ENCODE measurements around the gene HSPA1B.
A peak's percentile ranks its signal among the peaks of the same experiment; 100 is the strongest.
"Not testable (repeated sequence)": the region's sequence is repeated elsewhere in the genome, so short reads cannot be mapped to it uniquely, and the experiment has no call there.

Gene HSPA1B

DNA sequence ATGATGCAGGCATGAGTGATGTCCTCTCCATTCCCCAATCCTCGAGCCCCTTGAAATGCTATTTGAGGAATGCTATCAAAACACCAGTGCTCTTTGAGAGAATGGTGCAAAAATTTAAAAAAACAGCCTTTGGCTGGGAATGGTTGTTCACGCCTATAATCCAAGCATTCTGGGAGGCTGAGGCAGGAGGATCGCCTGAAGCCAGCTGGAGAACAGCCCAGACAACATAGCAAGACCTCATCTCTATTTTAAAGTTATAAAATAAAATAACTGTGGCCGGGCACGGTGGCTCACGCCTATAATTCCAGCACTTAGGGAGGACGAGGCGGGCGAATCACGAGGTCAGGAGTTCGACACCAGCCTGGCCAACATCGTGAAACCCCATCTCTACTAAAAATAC is 27.8 kb upstream of the HSPA1B start:
- no peak for DNase-seq (ENCODE audit: low read depth)

DNA sequence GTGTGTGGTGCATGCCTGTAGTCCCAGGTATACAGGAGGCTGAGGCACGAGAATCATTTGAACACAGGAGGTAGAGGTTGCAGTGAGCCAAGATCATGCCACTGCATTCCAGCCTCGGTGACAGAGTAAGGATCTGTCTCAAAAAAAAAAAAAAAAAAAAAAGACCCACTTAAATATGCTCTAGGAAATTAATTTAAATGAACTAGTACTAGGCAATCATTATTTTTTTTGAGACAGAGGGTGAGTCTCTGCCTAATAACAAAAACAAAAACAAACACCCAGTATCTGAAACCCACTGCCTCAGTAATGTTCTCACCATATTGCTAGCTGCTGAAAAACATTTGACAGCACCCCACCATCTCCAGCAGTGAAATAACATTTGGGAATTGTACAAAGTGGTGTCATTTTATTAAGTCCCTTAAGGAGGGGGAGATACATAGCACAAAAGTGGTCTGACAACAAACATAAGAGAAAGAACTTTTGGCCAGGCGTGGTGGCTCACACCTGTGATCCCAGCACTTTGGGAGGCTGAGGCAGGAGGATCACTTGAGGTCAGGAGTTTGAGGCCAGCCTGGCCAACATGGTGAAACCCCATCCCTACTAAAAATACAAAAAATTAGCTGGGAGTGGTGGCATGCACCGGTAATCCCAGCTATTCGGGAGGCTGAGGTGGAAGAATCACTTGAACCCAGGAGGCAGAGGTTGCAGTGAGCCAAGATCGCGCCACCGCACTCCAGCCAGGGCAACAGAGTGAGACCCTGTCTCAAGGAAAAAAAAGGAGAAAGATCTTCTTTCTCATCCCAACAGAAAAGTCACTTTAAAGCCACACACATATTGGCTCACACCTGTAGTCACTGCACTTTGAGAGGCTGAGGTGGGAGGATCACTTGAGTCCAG is 26.3 kb upstream of the HSPA1B start:
- not testable (repeated sequence) for DNase-seq (ENCODE audit: low read depth)

DNA sequence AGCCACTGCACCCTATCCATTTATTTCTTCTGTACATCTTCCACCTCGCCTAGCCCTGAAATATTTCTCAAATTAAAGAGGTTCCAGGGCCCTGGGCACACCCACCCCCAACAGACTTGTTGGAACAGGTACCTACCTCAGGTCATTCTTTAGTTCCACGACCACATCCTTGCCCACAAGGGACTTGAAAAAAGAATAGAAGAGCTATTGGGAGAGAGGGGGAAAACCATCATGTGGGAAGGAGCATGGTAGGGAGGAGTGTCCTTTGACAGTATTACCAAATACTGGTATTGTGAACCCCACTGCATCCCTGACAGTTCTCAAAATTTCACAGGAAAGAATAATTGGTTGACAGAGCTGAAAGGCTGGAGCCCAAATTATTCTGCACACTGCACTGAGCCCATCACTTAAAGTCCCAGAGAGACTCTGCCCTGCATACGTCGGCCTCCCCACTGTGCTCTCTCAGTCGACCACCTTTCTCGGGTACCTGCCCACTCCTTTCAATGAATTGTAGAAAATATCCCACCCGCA is 21.5 kb upstream of the HSPA1B start:
- no peak for DNase-seq (ENCODE audit: low read depth)

DNA sequence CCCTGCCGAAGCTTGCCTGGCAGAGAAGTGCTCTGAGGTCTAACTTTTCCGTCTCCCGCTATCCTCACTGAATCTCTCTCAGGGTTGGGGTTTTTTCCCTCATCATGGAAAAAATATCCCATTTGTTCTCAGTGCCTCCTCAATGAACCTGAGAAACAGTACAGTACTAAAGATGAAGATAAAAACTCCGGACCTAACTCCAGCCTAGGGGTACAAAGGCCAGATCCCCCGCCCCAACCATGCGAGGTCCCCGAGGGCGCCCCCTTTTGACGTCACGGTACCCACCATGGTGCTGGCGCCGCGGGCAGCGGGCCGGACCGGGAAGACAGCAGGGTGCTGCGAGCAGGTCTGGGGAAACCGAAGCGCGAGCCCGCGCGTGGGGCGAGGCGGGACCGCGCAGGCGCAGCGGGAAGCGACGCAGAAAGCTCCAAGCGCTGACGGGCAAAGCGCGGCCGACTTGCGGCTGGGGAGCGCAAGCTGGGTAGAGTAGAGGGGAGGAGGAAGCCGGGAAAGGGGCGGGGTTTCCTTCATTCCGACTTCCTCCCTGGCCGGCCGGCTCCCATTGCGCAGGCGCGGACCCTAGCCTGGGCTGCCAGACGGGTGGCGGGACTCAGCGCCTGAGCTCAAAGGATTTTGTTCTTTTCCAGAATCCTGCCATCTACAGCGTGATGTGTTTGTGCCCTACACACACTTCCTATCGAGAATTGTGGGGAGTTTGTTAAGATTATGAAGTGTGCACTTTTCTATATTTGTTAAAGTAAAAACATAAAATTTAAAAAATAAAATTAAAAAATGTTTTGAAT is 20.9 kb upstream of the HSPA1B start, which contains the start of gene LSM2:
LSM2 (minus strand) TSS at position 497 of the 803 bp plus-strand sequence; CDS start at position 288, 209 bp downstream.
- peak; percentile 96 for DNase-seq (ENCODE audit: low read depth)

DNA sequence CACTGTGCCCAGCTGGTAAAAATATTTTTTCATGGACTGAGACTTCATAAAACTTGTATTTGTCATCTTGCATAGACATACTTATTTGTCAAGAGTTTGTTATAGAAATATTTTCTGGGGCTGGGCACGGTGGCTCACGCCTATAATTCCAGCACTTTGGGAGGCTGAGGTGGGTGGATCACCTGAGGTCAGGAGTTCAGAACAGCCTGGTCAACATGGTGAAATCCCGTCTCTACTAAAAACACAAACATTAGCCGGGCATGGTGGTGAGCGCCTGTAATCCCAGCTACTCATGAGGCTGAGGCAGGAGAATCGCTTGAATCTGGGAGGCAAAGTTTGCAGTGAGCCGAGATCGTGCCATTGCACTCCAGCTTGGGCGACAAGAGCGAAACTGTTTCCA is 18.9 kb upstream of the HSPA1B start:
- DNase-seq (ENCODE audit: low read depth), result not testable (repeated sequence)

DNA sequence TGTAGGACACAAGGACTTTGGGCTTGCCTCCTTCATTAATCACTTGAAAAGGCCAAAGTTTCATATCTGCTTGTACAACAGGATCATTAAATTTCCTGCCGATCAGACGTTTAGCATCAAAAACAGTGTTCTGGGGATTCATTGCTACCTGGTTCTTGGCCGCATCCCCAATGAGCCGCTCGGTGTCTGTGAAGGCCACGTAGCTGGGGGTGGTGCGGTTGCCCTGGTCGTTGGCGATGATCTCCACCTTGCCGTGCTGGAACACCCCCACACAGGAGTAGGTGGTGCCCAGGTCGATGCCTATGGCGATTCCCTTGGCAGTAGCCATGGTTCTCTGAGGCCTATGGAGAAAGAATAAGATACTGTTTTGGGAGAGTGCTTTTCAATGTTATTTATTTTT is 15.9 kb upstream of the HSPA1B start:
- DNase-seq (ENCODE audit: low read depth), result no peak

DNA sequence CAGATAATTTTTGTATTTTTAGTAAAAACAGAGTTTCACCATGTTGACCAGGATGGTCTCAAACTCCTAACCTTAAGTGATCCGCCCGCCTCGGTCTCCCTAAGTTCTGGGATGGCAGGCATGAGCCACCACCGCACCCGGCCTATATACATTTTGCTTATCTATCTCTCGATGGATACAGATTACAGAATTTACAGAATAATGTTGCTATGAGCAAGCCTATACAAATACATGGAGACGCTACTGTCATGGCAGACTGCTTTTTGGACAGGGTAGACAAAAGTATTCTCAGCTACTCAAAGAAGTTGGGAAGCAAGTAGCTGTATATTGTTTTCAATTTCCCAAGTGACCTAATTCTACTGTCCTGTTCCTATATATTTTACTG is 14.1 kb upstream of the HSPA1B start:
- no peak for DNase-seq (ENCODE audit: low read depth)

DNA sequence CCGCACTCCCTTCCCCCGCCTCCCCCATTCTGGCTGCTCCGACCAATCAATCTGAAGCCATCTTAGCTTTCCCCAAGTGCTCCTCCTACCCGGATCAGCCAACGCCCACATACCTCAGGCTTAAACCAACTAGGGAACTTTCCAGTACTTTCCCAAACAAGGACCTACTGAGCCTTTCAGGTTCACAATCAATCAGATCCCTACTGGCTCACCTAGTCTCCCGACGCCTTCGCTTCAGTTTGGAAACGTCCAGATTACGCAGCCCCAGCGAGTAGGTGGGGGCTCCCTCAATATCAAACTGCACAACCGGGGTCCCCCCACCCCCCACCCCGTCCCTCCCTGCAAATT is 12.9 kb upstream of the HSPA1B start:
- peak; percentile 56 for DNase-seq (ENCODE audit: low read depth)

DNA sequence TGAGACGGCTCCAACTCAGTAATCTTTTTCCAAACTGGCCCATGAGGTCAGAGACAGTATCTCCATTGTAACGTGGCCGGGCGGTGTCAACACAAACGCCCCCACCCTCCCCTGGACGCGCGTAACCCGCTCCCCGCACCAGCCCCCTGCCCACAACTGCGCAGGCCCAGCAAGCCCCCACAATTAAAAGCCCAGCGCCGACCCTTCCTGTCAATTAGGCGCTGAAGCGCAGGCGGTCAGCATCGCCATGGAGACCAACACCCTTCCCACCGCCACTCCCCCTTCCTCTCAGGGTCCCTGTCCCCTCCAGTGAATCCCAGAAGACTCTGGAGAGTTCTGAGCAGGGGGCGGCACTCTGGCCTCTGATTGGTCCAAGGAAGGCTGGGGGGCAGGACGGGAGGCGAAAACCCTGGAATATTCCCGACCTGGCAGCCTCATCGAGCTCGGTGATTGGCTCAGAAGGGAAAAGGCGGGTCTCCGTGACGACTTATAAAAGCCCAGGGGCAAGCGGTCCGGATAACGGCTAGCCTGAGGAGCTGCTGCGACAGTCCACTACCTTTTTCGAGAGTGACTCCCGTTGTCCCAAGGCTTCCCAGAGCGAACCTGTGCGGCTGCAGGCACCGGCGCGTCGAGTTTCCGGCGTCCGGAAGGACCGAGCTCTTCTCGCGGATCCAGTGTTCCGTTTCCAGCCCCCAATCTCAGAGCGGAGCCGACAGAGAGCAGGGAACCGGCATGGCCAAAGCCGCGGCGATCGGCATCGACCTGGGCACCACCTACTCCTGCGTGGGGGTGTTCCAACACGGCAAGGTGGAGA is 12.3 kb upstream of the HSPA1B start, which contains the start of the genes HSPA1A and HSPA1L:
HSPA1A (plus strand) TSS at position 519 of the 814 bp plus-strand sequence; CDS start at position 733, 214 bp downstream.
HSPA1L (minus strand) TSS at position 259 of the 814 bp plus-strand sequence. CDS start 3,311 bp downstream, outside the sequence.
- DNase-seq (ENCODE audit: low read depth), result peak; percentile 62

DNA sequence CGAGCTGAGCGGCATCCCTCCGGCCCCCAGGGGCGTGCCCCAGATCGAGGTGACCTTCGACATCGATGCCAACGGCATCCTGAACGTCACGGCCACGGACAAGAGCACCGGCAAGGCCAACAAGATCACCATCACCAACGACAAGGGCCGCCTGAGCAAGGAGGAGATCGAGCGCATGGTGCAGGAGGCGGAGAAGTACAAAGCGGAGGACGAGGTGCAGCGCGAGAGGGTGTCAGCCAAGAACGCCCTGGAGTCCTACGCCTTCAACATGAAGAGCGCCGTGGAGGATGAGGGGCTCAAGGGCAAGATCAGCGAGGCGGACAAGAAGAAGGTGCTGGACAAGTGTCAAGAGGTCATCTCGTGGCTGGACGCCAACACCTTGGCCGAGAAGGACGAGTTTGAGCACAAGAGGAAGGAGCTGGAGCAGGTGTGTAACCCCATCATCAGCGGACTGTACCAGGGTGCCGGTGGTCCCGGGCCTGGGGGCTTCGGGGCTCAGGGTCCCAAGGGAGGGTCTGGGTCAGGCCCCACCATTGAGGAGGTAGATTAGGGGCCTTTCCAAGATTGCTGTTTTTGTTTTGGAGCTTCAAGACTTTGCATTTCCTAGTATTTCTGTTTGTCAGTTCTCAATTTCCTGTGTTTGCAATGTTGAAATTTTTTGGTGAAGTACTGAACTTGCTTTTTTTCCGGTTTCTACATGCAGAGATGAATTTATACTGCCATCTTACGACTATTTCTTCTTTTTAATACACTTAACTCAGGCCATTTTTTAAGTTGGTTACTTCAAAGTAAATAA is 10.2 kb upstream of the HSPA1B start:
- DNase-seq (ENCODE audit: low read depth), result not testable (repeated sequence)

DNA sequence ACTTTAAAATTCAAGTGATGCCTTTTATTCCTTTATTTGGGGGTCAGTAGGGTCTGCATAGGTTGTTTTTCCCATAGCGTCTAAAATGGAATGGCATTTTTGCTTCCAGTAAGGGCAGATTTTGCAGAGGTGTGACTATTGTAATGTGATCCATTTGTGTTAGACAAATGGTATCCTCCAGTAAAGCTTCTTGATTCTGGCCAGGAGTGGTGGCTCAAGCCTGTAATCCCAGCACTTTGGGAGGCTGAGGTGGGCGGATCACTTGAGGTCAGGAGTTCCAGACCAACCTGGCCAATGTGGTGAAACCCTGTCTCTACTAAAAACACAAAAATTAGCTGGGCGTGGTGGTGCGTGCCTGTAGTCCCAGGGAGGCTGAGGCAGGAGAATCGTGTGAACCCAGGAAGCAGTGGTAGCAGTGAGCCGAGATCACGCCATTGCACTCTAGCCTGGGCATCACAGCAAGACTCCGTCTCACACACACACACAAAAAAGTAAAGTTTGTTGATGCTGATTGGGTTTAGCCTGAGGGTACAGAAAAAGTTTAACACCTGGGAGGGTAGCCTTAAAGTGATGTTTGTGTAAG is 9.5 kb upstream of the HSPA1B start:
- DNase-seq (ENCODE audit: low read depth), result not testable (repeated sequence)

DNA sequence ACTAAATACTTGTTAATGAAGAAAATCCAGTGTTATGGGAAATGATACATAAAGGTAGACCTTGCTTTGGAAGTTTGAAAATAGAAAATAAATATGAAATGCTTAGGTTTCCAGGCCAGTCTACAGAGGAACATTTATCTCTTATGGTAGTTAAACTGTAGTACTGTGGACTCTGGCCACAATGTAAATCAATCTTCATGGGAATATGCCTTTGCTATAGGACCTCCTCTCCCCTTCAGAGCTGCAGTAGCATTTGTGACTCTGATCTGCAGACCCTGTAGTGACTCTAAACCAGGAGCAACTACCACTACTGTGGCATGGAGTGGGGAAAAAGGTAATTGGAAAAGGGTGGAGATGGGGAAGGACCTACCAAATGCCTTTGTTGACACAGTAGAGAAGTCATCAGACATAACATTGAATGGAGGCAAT is 7.7 kb upstream of the HSPA1B start:
- no peak for DNase-seq (ENCODE audit: low read depth)

DNA sequence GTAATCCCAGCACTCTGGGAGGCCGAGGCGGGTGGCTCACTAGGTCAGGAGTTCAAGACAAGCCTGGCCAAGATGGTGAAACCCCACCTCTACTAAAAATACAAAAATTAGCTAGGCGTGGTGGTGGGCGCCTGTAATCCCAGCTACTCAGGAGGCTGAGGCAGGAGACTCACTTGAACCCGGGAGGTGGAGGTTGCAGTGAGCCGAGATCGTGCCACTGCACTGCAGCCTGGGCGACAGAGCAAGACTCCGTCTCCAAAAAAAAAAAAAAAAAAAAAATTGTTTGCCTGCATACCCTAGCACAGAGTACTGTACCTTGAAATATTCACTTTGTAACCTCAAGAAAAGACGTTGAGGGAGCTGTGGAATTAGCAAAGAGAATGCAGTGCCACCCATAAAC is 7.1 kb upstream of the HSPA1B start:
- not testable (repeated sequence) for DNase-seq (ENCODE audit: low read depth)

DNA sequence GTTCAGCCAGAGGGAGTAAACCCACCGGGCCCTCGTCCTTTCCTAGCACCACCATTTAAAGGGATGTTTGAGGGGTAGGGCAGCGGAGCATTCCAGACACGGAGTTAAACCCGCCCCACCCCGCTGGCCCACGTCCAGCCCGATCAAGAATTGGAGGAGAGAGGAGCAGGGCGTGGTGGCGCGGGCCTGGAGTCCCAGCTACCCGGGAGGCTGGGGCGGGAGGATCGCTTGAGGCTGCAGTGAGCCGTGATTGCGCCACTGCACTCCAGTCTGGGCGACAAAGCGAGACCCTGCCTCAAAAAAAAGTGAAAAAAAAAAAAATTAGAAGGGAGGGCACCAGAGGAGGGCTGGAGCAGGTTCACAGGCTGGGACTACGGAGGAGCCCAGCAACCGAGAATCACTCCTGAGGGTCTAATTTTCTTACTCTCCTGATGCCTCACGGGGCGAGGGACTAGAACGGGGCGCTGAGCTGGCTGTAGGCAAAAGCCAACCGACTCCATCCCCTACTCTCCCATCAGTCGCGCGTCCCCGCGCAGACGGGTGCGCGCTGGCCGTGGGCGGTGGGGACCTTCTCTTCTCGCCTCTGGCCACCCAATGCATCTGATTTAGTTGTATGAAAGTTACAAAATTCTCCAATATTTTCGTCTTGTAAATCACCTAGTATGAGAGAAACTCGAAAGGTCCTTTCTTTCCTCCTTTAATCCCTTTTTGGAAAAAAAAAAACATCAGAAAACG is 6.1 kb upstream of the HSPA1B start:
- peak; percentile 74 for DNase-seq (ENCODE audit: low read depth)

DNA sequence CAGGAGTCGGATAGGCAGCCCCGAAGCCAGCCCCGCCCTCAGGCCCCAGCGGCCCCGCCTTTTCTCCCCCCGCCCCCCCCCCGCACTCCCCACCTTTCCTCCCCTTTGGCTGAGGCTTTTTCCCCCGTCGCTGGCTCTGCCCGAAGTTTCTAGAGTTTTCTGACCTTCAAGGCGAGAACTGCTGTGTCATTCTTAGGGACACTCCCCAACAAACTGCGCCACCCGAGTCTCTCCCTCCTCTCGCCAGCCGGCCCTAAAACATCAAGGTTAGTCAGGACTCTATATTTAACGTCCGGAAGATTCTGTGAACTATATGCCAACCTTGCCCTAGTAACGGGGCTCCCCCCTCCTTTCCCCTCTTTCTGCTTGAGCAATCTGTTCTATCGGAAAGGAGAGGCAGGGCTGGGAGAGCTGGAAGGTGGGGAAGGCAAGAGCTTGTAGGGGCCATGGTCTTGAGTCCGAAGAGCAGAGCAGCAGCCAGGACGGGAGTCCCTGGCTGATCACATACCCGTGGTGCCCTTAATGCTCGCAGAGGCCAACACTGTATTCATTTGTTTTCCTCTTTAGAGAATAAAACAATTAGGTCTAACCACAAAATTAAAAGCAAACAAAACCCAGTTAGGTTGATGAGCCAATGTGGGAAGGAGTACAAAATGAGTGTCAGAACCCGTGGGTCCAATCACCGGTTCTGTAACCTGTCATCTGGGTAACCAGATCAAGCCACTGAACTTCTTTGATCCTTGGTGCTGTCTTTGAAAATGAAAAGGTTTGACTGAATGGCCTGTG is 5.3 kb upstream of the HSPA1B start:
- no peak for DNase-seq (ENCODE audit: low read depth)

DNA sequence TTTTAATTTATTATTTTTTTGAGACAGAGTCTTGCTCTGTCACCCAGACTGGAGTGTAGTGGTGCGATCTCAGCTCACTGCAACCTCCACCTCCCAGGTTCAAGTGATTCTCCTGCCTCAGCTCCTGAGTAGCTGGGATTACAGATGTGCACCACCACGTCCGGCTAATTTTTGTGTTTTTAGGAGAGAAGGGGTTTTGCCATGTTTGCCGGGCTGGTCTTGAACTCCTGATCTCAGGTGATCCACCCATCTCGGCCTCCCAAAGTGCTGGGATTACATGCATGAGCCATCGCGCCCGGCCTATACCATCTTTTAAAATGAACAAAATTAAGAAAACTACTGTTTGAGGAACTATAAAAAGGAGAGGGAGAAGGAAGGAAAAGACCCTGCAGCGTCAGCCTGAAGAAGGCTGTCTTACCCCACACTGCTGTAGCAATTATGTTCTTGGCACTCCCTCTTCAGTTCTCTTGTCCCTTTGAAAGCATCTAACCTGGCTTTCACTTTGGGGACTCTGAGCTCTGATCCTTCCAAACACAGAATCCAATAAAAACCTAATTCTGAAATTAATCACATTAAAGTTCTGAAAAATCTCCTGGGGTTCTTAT is 3.8 kb upstream of the HSPA1B start:
- not testable (repeated sequence) for DNase-seq (ENCODE audit: low read depth)

DNA sequence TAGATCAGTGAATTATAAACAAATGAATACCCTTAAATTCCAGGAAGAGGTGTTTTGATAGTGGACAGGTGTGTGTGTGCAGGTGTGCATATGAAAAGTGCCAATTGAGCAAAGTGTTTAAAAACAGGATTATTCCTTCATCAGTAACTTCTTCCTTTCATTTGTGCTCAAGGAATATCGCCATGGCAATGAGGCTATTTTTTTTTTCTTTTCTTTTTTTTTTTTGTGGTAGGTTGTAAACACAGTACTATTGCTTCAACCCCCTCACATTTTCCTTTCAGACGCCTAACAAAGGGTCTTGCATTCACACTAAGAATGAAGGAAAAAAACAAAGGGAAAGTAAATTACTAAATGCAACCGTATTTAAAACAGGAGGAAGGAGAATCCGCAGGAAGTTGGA is 2.0 kb upstream of the HSPA1B start:
- DNase-seq (ENCODE audit: low read depth), result no peak

DNA sequence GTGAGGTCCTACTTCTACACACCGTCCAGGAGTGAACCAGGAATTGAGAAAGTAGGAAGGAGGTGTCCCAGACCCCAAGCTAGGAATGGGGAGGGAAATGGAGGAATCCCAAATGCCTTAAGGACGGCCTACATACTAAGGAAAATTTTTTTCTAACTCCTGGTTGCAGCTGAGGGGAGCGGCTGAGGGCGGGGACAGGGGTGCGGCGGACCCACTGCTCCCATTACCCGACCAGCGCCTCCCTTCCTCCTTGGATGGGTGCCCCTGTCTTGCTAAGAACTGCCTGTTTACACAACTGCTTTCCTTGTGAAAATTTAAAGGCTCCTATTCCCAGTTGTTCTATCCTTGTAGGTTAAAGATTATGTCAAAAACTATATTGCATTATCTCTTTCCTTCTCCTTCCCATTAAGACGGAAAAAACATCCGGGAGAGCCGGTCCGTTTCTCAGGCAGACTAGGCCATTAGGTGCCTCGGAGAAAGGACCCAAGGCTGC is 699 bp upstream of the HSPA1B start:
- no peak for DNase-seq (ENCODE audit: low read depth)

All from activated T-cell treated with anti-CD3 and anti-CD28 coated beads for 48 hours (primary cell).